Stomach (tissue), 4 donors: ENCODE data around the gene NHS.

Experiments used
- CTCF ChIP-seq, 7 experiments: fragments of 450-650 bp in 4 of 7; fragments of 200-600 bp in 3 of 7; sonication (generic) in 3 of 7; IDR thresholded peaks; one replicate each; pipeline ENCODE4 v1.5.1; 2016 to 2019; ENCODE audit warnings: antibody characterized with exemption in 7 of 7, control low read depth in 2 of 7, mild to moderate bottlenecking in 1 of 7
- EP300 ChIP-seq: sonication (generic); formaldehyde crosslinking; IDR thresholded peaks from one replicate; pipeline ENCODE4 v1.6.1; 2017; ENCODE audit warnings: antibody characterized with exemption

GRCh38 chrX:17585006-17585405 lies 210.0 kb downstream of the NHS start:
- no peak for TF ChIP-seq CTCF (IDR thresholded peaks at IDR 0.05)
- TF ChIP-seq EP300: no peak
